ENCODE measurements around the gene RNF32.

RNF32 gene

DNA sequence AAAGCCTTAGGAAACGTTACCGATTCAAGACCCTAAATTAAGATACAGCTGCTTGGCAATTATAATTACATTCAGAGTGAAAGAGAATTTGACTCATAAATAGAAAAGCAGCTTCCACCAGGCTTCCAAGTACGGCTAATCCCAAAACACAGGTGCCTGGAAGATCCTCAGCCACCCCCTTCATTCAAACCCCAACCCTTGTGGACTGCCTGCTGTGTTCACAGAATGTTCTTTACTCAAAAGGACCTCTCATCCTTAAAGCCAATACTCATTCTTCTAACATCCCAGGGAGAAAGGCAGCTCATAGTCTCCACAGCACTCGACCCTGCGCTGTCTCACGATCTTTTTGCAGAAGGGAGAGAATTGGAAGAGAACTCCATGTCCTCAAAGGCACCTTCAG is 32.9 kb downstream of the RNF32 start:
- H3K36me3 ChIP-seq (ENCODE audit: control insufficient read depth, insufficient read depth, low read length), result peaks cover 3% of the 10 kb centered on the region
- no peaks in the 10 kb centered on the region for H3K4me1 ChIP-seq (ENCODE audit: control insufficient read depth, insufficient read depth, low read length)
- no peak overlapping the region for H3K4me3 ChIP-seq (ENCODE audit: low read depth, low read length)
- no peaks in the 10 kb centered on the region for H3K27me3 ChIP-seq (ENCODE audit: control insufficient read depth, insufficient read depth, low read length)
- no peaks in the 10 kb centered on the region for H3K9me3 ChIP-seq (ENCODE audit: control insufficient read depth, insufficient read depth, low read length)
- peak overlapping the region; percentile 26 for H3K9ac ChIP-seq (ENCODE audit: low read depth, low read length)

DNA sequence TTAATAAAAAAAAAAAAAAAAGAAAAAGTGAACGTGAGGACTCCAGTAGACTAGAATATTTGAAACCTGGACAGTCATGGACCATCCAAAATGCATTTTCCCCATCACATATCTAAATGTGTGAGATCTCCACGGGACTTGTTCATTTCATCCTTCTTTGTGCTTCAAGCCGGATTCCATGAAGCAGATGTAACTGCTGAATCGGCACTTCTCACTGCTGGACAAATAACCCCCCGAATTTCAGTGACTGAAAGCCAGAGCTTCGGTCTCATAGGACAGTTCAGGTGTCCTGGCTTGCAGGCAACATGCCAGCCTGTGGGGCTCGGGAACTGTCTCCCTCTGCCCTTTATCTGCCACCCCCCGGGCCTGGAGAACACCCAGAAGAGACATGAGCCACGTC is 33.3 kb downstream of the RNF32 start:
- Histone ChIP-seq H3K4me3 (ENCODE audit: low read depth, low read length) (no peak overlapping the region), H3K4me1 (ENCODE audit: control insufficient read depth, insufficient read depth, low read length) (no peaks in the 10 kb centered on the region), H3K9ac (ENCODE audit: low read depth, low read length) (no peak overlapping the region), H3K27me3 (ENCODE audit: control insufficient read depth, insufficient read depth, low read length) (no peaks in the 10 kb centered on the region), H3K36me3 (ENCODE audit: control insufficient read depth, insufficient read depth, low read length) (peaks cover 3% of the 10 kb centered on the region), H3K9me3 (ENCODE audit: control insufficient read depth, insufficient read depth, low read length) (no peaks in the 10 kb centered on the region)

DNA sequence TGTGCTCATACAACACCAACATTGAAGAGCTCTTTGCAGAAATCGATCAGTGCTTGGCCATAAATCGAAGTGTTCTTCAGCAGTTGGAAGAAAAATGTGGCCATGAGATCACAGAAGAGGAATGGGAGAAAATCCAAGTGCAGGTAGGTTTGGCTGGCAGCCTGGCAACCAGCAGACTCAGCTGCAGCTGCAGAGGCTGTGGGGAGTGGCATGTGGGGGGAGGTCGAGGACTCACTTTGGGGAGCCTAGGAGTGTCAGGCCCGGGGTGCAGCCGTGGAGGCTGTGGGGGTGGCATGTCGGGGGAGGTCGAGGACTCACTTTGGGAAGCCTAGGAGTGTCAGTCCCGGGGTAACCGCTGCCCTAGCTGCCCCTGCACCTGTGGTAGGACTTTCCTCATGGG is 35.1 kb downstream of the RNF32 start:
- Histone ChIP-seq H3K9ac (ENCODE audit: low read depth, low read length) (no peak overlapping the region), H3K9me3 (ENCODE audit: control insufficient read depth, insufficient read depth, low read length) (no peaks in the 10 kb centered on the region), H3K4me1 (ENCODE audit: control insufficient read depth, insufficient read depth, low read length) (no peaks in the 10 kb centered on the region), H3K36me3 (ENCODE audit: control insufficient read depth, insufficient read depth, low read length) (peaks cover 3% of the 10 kb centered on the region), H3K4me3 (ENCODE audit: low read depth, low read length) (no peak overlapping the region), H3K27me3 (ENCODE audit: control insufficient read depth, insufficient read depth, low read length) (no peaks in the 10 kb centered on the region)

DNA sequence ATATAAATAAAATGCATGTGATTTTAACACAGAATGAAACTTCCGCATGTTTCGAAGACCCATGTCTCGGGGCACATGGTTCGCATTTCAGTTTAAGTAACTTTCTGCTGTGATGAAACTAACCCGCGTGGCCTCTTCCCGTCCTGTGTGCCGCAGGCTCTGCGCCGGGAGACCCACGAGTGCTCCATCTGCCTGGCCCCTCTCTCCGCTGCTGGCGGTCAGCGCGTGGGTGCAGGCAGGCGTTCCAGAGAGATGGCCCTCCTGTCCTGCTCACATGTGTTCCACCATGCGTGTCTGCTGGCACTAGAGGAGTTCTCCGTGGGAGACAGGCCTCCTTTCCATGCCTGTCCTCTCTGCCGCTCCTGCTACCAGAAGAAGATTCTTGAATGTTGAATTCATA is 35.7 kb downstream of the RNF32 start:
- Histone ChIP-seq H3K27me3 (ENCODE audit: control insufficient read depth, insufficient read depth, low read length) (no peaks in the 10 kb centered on the region), H3K9ac (ENCODE audit: low read depth, low read length) (no peak overlapping the region), H3K36me3 (ENCODE audit: control insufficient read depth, insufficient read depth, low read length) (peaks cover 3% of the 10 kb centered on the region), H3K4me1 (ENCODE audit: control insufficient read depth, insufficient read depth, low read length) (no peaks in the 10 kb centered on the region), H3K9me3 (ENCODE audit: control insufficient read depth, insufficient read depth, low read length) (no peaks in the 10 kb centered on the region), H3K4me3 (ENCODE audit: low read depth, low read length) (no peak overlapping the region)

DNA sequence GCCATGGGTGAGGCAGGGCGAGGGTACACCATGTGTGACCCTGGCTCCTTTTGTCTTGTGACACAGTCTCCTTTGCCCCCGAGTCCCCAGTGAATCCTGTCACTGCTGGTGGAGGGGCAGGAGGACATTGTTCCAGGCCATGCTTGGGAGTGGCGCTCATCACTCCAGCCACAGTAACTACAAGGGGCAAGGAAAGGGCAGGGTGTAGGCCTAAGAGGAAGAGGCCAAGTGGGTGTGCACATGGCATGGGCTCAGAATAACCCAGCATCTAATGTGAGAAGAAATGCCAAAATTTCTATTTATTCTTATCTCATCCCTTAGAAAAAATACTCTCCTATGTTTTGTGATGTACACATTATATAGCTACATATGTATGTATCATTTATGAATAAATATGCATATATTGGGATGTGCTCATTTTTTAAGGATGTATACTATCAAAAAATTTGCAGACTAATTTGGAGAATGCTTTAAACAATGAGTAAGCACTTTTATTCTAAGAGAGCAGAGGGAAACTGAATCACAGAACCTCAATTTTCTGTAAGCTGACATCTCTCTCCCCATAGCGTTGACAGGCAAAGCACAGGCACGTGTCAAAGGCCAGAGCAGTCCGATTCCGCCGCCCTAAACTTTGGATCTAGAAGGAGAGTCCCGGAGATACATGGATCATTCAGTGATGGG is 36.9 kb downstream of the RNF32 start:
- H3K36me3 ChIP-seq (ENCODE audit: control insufficient read depth, insufficient read depth, low read length), result peaks cover 3% of the 10 kb centered on the region
- no peak overlapping the region for H3K9ac ChIP-seq (ENCODE audit: low read depth, low read length)
- no peaks in the 10 kb centered on the region for H3K4me1 ChIP-seq (ENCODE audit: control insufficient read depth, insufficient read depth, low read length)
- H3K27me3 ChIP-seq (ENCODE audit: control insufficient read depth, insufficient read depth, low read length), result no peaks in the 10 kb centered on the region
- no peaks in the 10 kb centered on the region for H3K9me3 ChIP-seq (ENCODE audit: control insufficient read depth, insufficient read depth, low read length)
- no peak overlapping the region for H3K4me3 ChIP-seq (ENCODE audit: low read depth, low read length)

DNA sequence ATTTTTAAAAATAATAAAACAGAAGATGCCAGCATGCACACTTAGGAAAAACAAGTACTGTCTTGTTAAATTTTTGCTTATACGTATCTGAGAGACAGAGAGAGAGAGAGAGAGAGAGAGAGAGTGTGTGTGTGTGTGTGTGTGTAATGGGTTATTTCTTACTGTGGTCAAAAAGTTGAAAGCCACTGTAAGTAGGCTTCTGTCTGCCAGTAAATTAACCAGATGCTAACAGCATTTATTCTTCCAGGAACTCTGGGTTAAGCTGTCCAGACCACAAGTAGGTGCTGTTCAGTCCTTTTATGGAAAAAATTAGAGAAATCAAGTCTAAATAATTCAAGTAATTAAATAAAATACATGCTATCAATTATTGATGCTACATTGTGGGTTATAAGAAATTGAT is 39.7 kb downstream of the RNF32 start:
- H3K36me3 ChIP-seq (ENCODE audit: control insufficient read depth, insufficient read depth, low read length), result peaks cover 3% of the 10 kb centered on the region
- H3K9ac ChIP-seq (ENCODE audit: low read depth, low read length), result no peak overlapping the region
- no peaks in the 10 kb centered on the region for H3K27me3 ChIP-seq (ENCODE audit: control insufficient read depth, insufficient read depth, low read length)
- no peaks in the 10 kb centered on the region for H3K4me1 ChIP-seq (ENCODE audit: control insufficient read depth, insufficient read depth, low read length)
- H3K4me3 ChIP-seq (ENCODE audit: low read depth, low read length), result no peak overlapping the region
- no peaks in the 10 kb centered on the region for H3K9me3 ChIP-seq (ENCODE audit: control insufficient read depth, insufficient read depth, low read length)

DNA sequence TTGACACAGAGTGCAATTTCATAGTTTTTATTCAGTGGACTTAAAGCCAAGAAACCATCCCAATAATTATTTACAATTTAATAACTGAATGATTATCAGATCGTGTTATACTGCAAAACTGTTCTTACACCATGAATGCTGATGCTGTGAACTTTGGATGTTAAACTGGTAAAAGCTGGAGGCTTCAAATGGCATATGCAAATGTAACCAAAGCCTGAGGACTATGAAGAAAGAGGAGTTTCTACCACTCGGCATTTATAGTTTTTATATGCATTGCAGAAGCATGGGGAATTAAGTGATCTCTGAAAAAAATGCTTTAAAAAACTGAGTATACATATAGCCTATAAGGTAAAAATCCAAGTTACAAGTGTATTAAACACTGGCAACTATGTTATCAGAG is 42.4 kb downstream of the RNF32 start:
- Histone ChIP-seq H3K9ac (ENCODE audit: low read depth, low read length) (no peak overlapping the region), H3K9me3 (ENCODE audit: control insufficient read depth, insufficient read depth, low read length) (no peaks in the 10 kb centered on the region), H3K4me1 (ENCODE audit: control insufficient read depth, insufficient read depth, low read length) (no peaks in the 10 kb centered on the region), H3K4me3 (ENCODE audit: low read depth, low read length) (no peak overlapping the region), H3K36me3 (ENCODE audit: control insufficient read depth, insufficient read depth, low read length) (no peaks in the 10 kb centered on the region), H3K27me3 (ENCODE audit: control insufficient read depth, insufficient read depth, low read length) (no peaks in the 10 kb centered on the region)

DNA sequence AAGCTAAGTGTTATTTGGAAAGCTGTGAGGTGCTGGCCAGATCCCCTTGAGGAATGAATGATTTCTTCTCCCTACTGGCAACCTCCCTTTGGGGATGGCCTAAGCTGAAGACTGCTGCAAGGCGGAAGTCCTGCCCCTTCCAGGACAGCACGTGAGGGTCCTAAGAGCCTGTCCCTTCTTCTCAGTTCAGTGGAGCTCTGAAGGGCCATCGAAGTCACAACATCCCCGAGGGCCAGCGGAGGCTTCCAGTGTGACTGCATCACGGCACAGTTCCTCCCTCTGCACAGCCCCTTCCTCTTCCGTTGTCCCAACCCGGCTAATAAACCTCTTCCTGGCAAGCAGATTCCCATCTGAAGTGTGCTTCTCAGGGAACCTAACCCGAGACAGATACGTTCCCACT is 43.7 kb downstream of the RNF32 start:
- no peaks in the 10 kb centered on the region for H3K9me3 ChIP-seq (ENCODE audit: control insufficient read depth, insufficient read depth, low read length)

DNA sequence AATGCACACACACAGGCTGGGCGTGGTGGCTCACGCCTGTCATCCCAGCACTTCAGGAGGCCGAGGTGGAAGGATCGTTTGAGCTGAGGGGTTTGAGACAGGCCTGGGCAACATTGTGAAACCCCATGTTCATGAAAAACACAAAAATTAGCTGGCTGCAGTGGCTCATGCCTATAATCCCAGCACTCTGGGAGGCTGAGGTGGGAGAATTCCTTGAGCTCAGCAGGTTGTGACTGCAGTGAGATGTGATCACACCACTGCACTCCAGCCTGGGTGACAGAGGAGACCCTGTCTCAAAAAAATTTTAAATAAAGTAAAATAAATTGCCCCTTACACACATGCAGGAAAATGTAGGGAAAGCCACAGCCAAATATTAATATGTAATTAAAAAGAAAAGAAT is 44.1 kb downstream of the RNF32 start:
- H3K27me3 ChIP-seq (ENCODE audit: control insufficient read depth, insufficient read depth, low read length), result no peaks in the 10 kb centered on the region
- H3K9ac ChIP-seq (ENCODE audit: low read depth, low read length), result no peak overlapping the region
- H3K4me3 ChIP-seq (ENCODE audit: low read depth, low read length), result no peak overlapping the region
- no peaks in the 10 kb centered on the region for H3K36me3 ChIP-seq (ENCODE audit: control insufficient read depth, insufficient read depth, low read length)
- no peaks in the 10 kb centered on the region for H3K4me1 ChIP-seq (ENCODE audit: control insufficient read depth, insufficient read depth, low read length)
- H3K9me3 ChIP-seq (ENCODE audit: control insufficient read depth, insufficient read depth, low read length), result no peaks in the 10 kb centered on the region

More for the DNA sequence above, 43.7 kb downstream of the RNF32 start:
- Histone ChIP-seq H3K4me3 (ENCODE audit: low read depth, low read length) (no peak overlapping the region), H3K4me1 (ENCODE audit: control insufficient read depth, insufficient read depth, low read length) (no peaks in the 10 kb centered on the region), H3K36me3 (ENCODE audit: control insufficient read depth, insufficient read depth, low read length) (no peaks in the 10 kb centered on the region), H3K9ac (ENCODE audit: low read depth, low read length) (no peak overlapping the region), H3K27me3 (ENCODE audit: control insufficient read depth, insufficient read depth, low read length) (no peaks in the 10 kb centered on the region)

DNA sequence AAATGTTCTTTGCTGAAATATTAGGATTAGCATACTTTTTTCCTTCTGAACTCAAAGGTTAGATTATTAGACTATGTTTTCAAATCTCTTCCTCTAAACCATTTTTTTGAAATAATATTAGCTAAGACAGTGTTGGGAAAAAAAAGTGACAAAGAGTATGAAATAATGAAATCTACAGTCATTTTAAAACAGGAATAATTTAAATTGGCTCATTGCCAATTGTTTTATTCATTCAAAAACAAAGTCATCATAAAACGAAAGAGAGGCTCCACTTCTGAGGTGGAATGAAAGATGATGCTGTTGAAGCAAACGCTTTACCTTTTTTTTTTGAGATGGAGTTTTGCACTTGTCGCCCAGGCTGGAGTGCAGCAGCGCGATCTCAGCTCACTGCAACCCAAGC is 51.2 kb downstream of the RNF32 start:
- no peaks in the 10 kb centered on the region for H3K36me3 ChIP-seq (ENCODE audit: control insufficient read depth, insufficient read depth, low read length)
- H3K4me1 ChIP-seq (ENCODE audit: control insufficient read depth, insufficient read depth, low read length), result no peaks in the 10 kb centered on the region
- H3K27me3 ChIP-seq (ENCODE audit: control insufficient read depth, insufficient read depth, low read length), result no peaks in the 10 kb centered on the region
- no peak overlapping the region for H3K9ac ChIP-seq (ENCODE audit: low read depth, low read length)
- H3K4me3 ChIP-seq (ENCODE audit: low read depth, low read length), result no peak overlapping the region
- no peaks in the 10 kb centered on the region for H3K9me3 ChIP-seq (ENCODE audit: control insufficient read depth, insufficient read depth, low read length)

DNA sequence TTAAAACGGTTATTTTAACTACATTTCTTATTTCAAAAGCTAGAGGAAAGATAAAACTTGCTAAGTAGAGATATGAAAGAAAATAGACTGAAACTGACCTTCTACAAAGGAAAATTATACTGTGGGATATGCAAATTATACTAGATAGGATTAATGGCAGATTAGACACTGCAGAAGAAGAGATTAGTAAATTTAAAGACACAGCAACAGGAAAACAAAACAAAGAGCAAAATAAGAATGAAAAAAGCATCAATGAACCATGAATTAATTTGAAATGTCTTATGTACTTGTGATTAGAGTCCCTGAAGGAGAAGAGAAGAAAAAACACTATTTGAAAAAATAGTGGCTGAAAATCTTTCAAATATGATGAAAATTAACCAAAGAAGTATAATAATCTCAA is 52.3 kb downstream of the RNF32 start:
- no peak overlapping the region for H3K4me3 ChIP-seq (ENCODE audit: low read depth, low read length)
- H3K4me1 ChIP-seq (ENCODE audit: control insufficient read depth, insufficient read depth, low read length), result no peaks in the 10 kb centered on the region
- no peak overlapping the region for H3K9ac ChIP-seq (ENCODE audit: low read depth, low read length)
- no peaks in the 10 kb centered on the region for H3K9me3 ChIP-seq (ENCODE audit: control insufficient read depth, insufficient read depth, low read length)
- H3K36me3 ChIP-seq (ENCODE audit: control insufficient read depth, insufficient read depth, low read length), result no peaks in the 10 kb centered on the region
- H3K27me3 ChIP-seq (ENCODE audit: control insufficient read depth, insufficient read depth, low read length), result no peaks in the 10 kb centered on the region

DNA sequence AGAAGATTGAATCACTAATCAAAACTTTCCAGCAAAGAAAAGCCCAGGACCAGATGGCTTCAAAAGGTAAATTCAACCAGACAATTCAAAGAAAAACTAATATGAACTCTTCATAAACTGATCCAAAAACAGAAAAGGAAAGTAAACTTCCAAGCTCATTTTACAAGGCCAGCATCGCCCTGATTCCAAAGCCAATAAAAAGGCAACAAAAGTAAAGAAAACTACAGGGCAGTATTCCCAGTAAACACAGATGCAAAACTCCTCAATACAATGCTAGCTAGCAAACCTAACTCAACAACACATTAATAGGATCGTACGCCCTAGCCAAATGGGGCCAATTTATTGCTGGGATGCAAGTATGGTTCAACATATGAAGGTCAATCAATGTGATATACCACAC is 53.1 kb downstream of the RNF32 start:
- Histone ChIP-seq H3K27me3 (ENCODE audit: control insufficient read depth, insufficient read depth, low read length) (no peaks in the 10 kb centered on the region), H3K4me1 (ENCODE audit: control insufficient read depth, insufficient read depth, low read length) (no peaks in the 10 kb centered on the region), H3K4me3 (ENCODE audit: low read depth, low read length) (no peak overlapping the region), H3K9ac (ENCODE audit: low read depth, low read length) (no peak overlapping the region), H3K9me3 (ENCODE audit: control insufficient read depth, insufficient read depth, low read length) (no peaks in the 10 kb centered on the region), H3K36me3 (ENCODE audit: control insufficient read depth, insufficient read depth, low read length) (peaks cover 4% of the 10 kb centered on the region)
